CD4-positive, CD25-positive, alpha-beta regulatory T cell (primary cell): ENCODE data around the gene ASTN2. TPM values are rescaled to one million over a fixed set of nuclear protein-coding genes. Genes with fewer than 3 reads are reported as not detected.
"Not testable (repeated sequence)": the region's sequence is repeated elsewhere in the genome, so short reads cannot be mapped to it uniquely, and the experiment has no call there.

Experiments
- ATAC-seq, 2 donors: fragments of 150-1000 bp; cut with Tn5 transposase; one replicate each; pipeline ENCODE4 v1.10.0; 2021; ENCODE audit warnings: low read depth in 2 of 2, moderate number of reproducible peaks in 2 of 2, moderate library complexity in 1 of 2
- DNase-seq, 3 donors: peaks; one replicate each; pipeline versions ENCODE4 v3.0.0 to v3.0.0-alpha.2; 2012 to 2022; ENCODE audit warnings: mixed read lengths in 1 of 3
- H3K27ac ChIP-seq: one replicate; pipeline ENCODE4 v1.7.0; 2013; ENCODE audit warnings: mild to moderate bottlenecking, low read length; ENCODE audit not compliant: insufficient read depth, poor library complexity, severe bottlenecking
- H3K27me3 ChIP-seq: one replicate; pipeline ENCODE4 v1.7.0; 2013; ENCODE audit warnings: low read length; ENCODE audit not compliant: control insufficient read depth, insufficient read depth
- H3K36me3 ChIP-seq: one replicate; pipeline ENCODE4 v1.7.0; 2013; ENCODE audit warnings: mild to moderate bottlenecking, low read length, moderate library complexity; ENCODE audit not compliant: control insufficient read depth, insufficient read depth
- H3K4me1 ChIP-seq: 2 replicates; pipeline ENCODE4 v1.7.0; 2013; ENCODE audit warnings: mild to moderate bottlenecking, low read length; ENCODE audit not compliant: insufficient read depth, control insufficient read depth, poor library complexity, severe bottlenecking
- H3K4me3 ChIP-seq: one replicate; pipeline ENCODE4 v1.7.0; 2013; ENCODE audit warnings: low read depth, mild to moderate bottlenecking, low read length, moderate library complexity
- H3K9me3 ChIP-seq, 2 experiments: 1 replicate in 1 of 2; 2 replicates in 1 of 2; pipeline ENCODE4 v1.7.0; 2013; ENCODE audit warnings: low read length in 2 of 2, mild to moderate bottlenecking in 1 of 2, moderate library complexity in 1 of 2; ENCODE audit not compliant: control insufficient read depth in 2 of 2
- H3K27ac Mint-ChIP-seq, 3 donors: one replicate each; pipeline ENCODE4 v1.8.0; 2020 to 2022; ENCODE audit warnings: mild to moderate bottlenecking in 3 of 3, mixed read lengths in 3 of 3, moderate library complexity in 2 of 3
- H3K27me3 Mint-ChIP-seq: one replicate; pipeline ENCODE4 v1.8.0; 2022; ENCODE audit warnings: mild to moderate bottlenecking, mixed read lengths
- H3K36me3 Mint-ChIP-seq: one replicate; pipeline ENCODE4 v1.8.0; 2020; ENCODE audit warnings: mixed read lengths
- H3K4me1 Mint-ChIP-seq, 4 donors: one replicate each; pipeline ENCODE4 v1.8.0; 2020 to 2022; ENCODE audit warnings: mixed read lengths in 4 of 4, mild to moderate bottlenecking in 1 of 4
- H3K4me3 Mint-ChIP-seq, 4 donors: one replicate each; pipeline ENCODE4 v1.8.0; 2020 to 2022; ENCODE audit warnings: mild to moderate bottlenecking in 4 of 4, mixed read lengths in 4 of 4, moderate library complexity in 3 of 4
- H3K9me3 Mint-ChIP-seq, 7 donors: one replicate each; pipeline ENCODE4 v1.8.0; 2020 to 2022; ENCODE audit warnings: mixed read lengths in 7 of 7, mild to moderate bottlenecking in 3 of 7, moderate library complexity in 2 of 7
- polyA plus RNA-seq, 4 donors: library from polyadenylated mRNA; unstranded; fragments of 300-500 nt; fragmentation: Illumina TruSeq; gene quantifications; one replicate each; pipeline ENCODE4 v1.2.3, GENCODE V29; 2021
- total RNA-seq: library from RNA; stranded (reverse); gene quantifications from one replicate; pipeline ENCODE4 v1.2.3, GENCODE V29; 2022

The ASTN2 gene
- total and polyA plus RNA-seq, 5 donors from 2014 or later = 5.0 to 9.9 (median 7.4) TPM

- DNase-seq (no peak), ATAC-seq (no peak)
- Histone ChIP-seq H3K36me3 (no peaks in the 10 kb centered on the region), H3K4me1 (no peaks in the 10 kb centered on the region), H3K4me3 (no peak overlapping the region), H3K9me3 (no peaks in the 10 kb centered on the region), H3K27ac (no peak overlapping the region), H3K27me3 (no peaks in the 10 kb centered on the region)
- Mint-ChIP-seq H3K4me3 (no peak overlapping the region), H3K36me3 (no peaks in the 10 kb centered on the region), H3K27me3 (peaks cover 4% of the 10 kb centered on the region), H3K27ac (no peak overlapping the region), H3K9me3 (peaks cover 0 to 2% (median 0%) of the 10 kb centered on the region in 7 donors), H3K4me1 (no peaks in the 10 kb centered on the region)
Observed at GRCh38 chr9:116855881-116856662, 558.8 kb downstream of the ASTN2 start.

GRCh38 chr9:116849721-116850120 lies 565.1 kb downstream of the ASTN2 start:
- Mint-ChIP-seq H3K4me3 (no peak overlapping the region), H3K36me3 (no peaks in the 10 kb centered on the region), H3K9me3 (peaks cover 0 to 1% (median 0%) of the 10 kb centered on the region in 7 donors), H3K27me3 (no peaks in the 10 kb centered on the region), H3K27ac (no peak overlapping the region), H3K4me1 (no peaks in the 10 kb centered on the region)
- H3K4me1 ChIP-seq = no peaks in the 10 kb centered on the region
- no peak overlapping the region for H3K4me3 ChIP-seq
- DNase-seq (no peak), ATAC-seq (no peak)
- H3K36me3 ChIP-seq = no peaks in the 10 kb centered on the region
- no peaks in the 10 kb centered on the region for H3K27me3 ChIP-seq
- no peaks in the 10 kb centered on the region for H3K9me3 ChIP-seq
- H3K27ac ChIP-seq = no peak overlapping the region

- no peak overlapping the region for H3K4me3 ChIP-seq
- Mint-ChIP-seq H3K4me3 (no peak overlapping the region), H3K4me1 (no peaks in the 10 kb centered on the region), H3K27me3 (no peaks in the 10 kb centered on the region), H3K36me3 (no peaks in the 10 kb centered on the region), H3K27ac (no peak overlapping the region), H3K9me3 (peaks cover 0 to 2% (median 0%) of the 10 kb centered on the region in 7 donors)
- H3K9me3 ChIP-seq = no peaks in the 10 kb centered on the region
- no peaks in the 10 kb centered on the region for H3K4me1 ChIP-seq
- no peak for DNase-seq
- H3K36me3 ChIP-seq = no peaks in the 10 kb centered on the region
- ATAC-seq = no peak
- no peak overlapping the region for H3K27ac ChIP-seq
- no peaks in the 10 kb centered on the region for H3K27me3 ChIP-seq
Observed at GRCh38 chr9:116844621-116845020, 570.2 kb downstream of the ASTN2 start.

- peaks cover 0 to 2% (median 0%) of the 10 kb centered on the region in 7 donors for H3K9me3 Mint-ChIP-seq
- no peak overlapping the region for H3K27ac Mint-ChIP-seq
- H3K4me1 ChIP-seq = no peaks in the 10 kb centered on the region
- no peaks in the 10 kb centered on the region for H3K27me3 Mint-ChIP-seq
- no peaks in the 10 kb centered on the region for H3K9me3 ChIP-seq
- no peak overlapping the region for H3K4me3 Mint-ChIP-seq
- ATAC-seq = no peak
- no peaks in the 10 kb centered on the region for H3K4me1 Mint-ChIP-seq
- no peaks in the 10 kb centered on the region for H3K36me3 ChIP-seq
- no peak for DNase-seq
- no peaks in the 10 kb centered on the region for H3K36me3 Mint-ChIP-seq
- no peaks in the 10 kb centered on the region for H3K27me3 ChIP-seq
- no peak overlapping the region for H3K27ac ChIP-seq
- H3K4me3 ChIP-seq = no peak overlapping the region
Observed at GRCh38 chr9:116843863-116844620, 570.8 kb downstream of the ASTN2 start.

GRCh38 chr9:116842658-116843057 lies 572.2 kb downstream of the ASTN2 start:
- Histone ChIP-seq H3K4me3 (no peak overlapping the region), H3K4me1 (no peaks in the 10 kb centered on the region), H3K9me3 (no peaks in the 10 kb centered on the region), H3K27me3 (no peaks in the 10 kb centered on the region), H3K36me3 (no peaks in the 10 kb centered on the region), H3K27ac (no peak overlapping the region)
- H3K27ac Mint-ChIP-seq = no peak overlapping the region
- no peak for ATAC-seq
- H3K36me3 Mint-ChIP-seq = no peaks in the 10 kb centered on the region
- no peak for DNase-seq
- H3K4me3 Mint-ChIP-seq = no peak overlapping the region
- peaks cover 0 to 2% (median 0%) of the 10 kb centered on the region in 7 donors for H3K9me3 Mint-ChIP-seq
- H3K4me1 Mint-ChIP-seq = no peaks in the 10 kb centered on the region
- H3K27me3 Mint-ChIP-seq = no peaks in the 10 kb centered on the region

- H3K27ac ChIP-seq, H3K27me3 Mint-ChIP-seq, H3K9me3 Mint-ChIP-seq, H3K4me1 Mint-ChIP-seq, H3K36me3 Mint-ChIP-seq, H3K9me3 ChIP-seq, H3K4me1 ChIP-seq, H3K27me3 ChIP-seq, DNase-seq, ATAC-seq, H3K4me3 Mint-ChIP-seq, H3K36me3 ChIP-seq, H3K27ac Mint-ChIP-seq, H3K4me3 ChIP-seq: not testable (repeated sequence)
Observed at GRCh38 chr9:116838468-116838867, 576.4 kb downstream of the ASTN2 start.

GRCh38 chr9:116837018-116837989 lies 577.6 kb downstream of the ASTN2 start:
- no peaks in the 10 kb centered on the region for H3K9me3 ChIP-seq
- H3K27ac ChIP-seq = no peak overlapping the region
- H3K36me3 ChIP-seq = no peaks in the 10 kb centered on the region
- Mint-ChIP-seq H3K9me3 (no peaks in the 10 kb centered on the region), H3K27ac (no peak overlapping the region), H3K4me1 (no peaks in the 10 kb centered on the region), H3K36me3 (no peaks in the 10 kb centered on the region), H3K4me3 (no peak overlapping the region), H3K27me3 (peaks cover 13% of the 10 kb centered on the region)
- ATAC-seq (no peak), DNase-seq (no peak)
- no peaks in the 10 kb centered on the region for H3K27me3 ChIP-seq
- H3K4me1 ChIP-seq = no peaks in the 10 kb centered on the region
- H3K4me3 ChIP-seq = no peak overlapping the region
